GM19324 (cell line): ENCODE measurements around the gene FGG.
A peak's percentile ranks its signal among the peaks of the same experiment; 100 is the strongest.

ENCODE experiments used
- ATAC-seq: cut with Tn5 transposase; IDR thresholded peaks from one replicate; pipeline ENCODE4 v1.9.1; 2021; ENCODE audit warnings: mild to moderate bottlenecking, moderate library complexity; ENCODE audit not compliant: unreplicated experiment, low FRiP score

Gene FGG

DNA sequence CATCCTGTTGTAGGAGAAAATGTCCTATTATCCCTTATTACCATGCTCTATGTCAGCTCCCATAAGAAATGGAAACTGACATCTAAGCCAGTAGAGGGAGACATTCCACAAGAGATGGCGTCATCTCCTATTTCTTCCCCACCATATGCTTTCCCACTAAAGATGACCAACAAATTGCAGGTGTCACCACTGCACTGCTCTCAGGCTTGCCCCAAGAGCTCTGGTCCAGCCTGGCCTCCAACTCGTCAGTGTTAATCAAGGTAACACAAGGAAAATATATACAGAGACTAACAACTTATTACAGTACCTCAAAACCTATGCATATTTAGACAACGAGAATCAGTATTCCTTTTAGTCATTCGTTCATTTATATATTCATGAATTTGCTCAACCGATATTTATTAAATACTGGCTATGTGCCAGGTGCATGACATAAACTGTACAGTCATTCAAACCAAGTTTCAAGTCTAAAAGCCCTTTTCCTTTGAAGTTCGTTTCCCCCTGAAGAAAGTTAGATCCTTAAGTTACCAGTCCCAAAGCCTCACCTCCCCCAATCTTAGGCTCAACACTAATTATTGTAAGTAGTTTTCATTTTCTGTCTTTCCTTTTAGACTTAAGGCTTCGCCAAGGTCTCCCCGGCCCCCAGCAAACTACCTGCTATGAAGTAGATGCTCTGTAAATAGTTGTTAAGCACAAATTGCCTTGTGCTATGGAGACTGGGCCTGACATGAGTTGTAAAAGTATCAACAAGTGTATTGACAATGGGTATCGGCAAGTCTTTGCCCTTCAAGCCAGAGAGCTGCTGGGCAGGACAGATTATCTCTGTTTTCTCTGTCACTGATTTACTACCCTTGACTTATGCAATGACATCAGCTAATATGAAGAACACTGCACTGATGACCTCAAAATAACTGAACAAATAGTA lies 52.7 kb downstream of the FGG start:
- ATAC-seq, result peak; percentile 82

DNA sequence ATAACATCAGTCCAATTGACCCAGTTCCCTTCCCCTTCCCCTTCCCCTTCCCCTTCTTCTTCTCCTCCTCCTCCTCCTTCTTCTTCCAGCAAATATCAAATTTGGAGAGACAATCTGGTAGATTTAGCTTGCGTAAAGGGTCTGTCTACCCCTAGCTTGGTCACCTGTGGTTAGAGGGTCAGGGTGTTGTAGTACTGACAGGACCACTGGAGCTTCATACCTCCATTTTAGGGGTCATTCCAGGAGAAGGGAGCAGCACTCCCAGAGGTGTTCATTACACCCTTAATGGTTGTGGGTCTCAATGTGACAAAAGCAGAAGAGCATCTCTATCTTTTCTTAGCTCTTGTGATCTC lies 53.3 kb downstream of the FGG start:
- peak; percentile 20 for ATAC-seq
